H9 (cell line): Measurements from ENCODE around the gene ADGRF1. TPM values are rescaled to one million over a fixed set of nuclear protein-coding genes. Genes with fewer than 3 reads are reported as not detected.

Source experiments
- DNase-seq: peaks from one replicate; pipeline ENCODE4 v3.0.0-alpha.2; 2017
- H2AFZ ChIP-seq: one replicate; pipeline ENCODE4 v1.6.1; 2013; ENCODE audit warnings: mild to moderate bottlenecking, low read length, control low read depth, moderate library complexity
- H2AK5ac ChIP-seq: 2 replicates; pipeline ENCODE4 v1.6.1; 2013; ENCODE audit warnings: low read length, control low read depth, mixed read lengths; ENCODE audit not compliant: insufficient read length
- H2BK120ac ChIP-seq: one replicate; pipeline ENCODE4 v1.6.1; 2013; ENCODE audit warnings: low read depth, mild to moderate bottlenecking, low read length, control low read depth, inconsistent platforms; ENCODE audit not compliant: poor library complexity, severe bottlenecking
- H2BK12ac ChIP-seq: 2 replicates; pipeline ENCODE4 v1.6.1; 2013; ENCODE audit warnings: low read length, control low read depth, mixed read lengths, low read depth; ENCODE audit not compliant: insufficient read length
- H2BK15ac ChIP-seq: 2 replicates; pipeline ENCODE4 v1.6.1; 2013; ENCODE audit warnings: low read depth, low read length, control low read depth
- H2BK20ac ChIP-seq: one replicate; pipeline ENCODE4 v1.6.1; 2013; ENCODE audit warnings: low read depth, mild to moderate bottlenecking, low read length, control low read depth, inconsistent platforms; ENCODE audit not compliant: poor library complexity, severe bottlenecking
- H2BK5ac ChIP-seq: 2 replicates; pipeline ENCODE4 v1.6.1; 2013; ENCODE audit warnings: low read length, control low read depth, mixed read lengths; ENCODE audit not compliant: insufficient read length
- H3K14ac ChIP-seq: 2 replicates; pipeline ENCODE4 v1.6.1; 2013; ENCODE audit warnings: low read length, control low read depth; ENCODE audit not compliant: insufficient read depth
- H3K18ac ChIP-seq: 2 replicates; pipeline ENCODE4 v1.6.1; 2013; ENCODE audit warnings: low read depth, mild to moderate bottlenecking, mixed read lengths, low read length, control low read depth; ENCODE audit not compliant: insufficient read length
- H3K23ac ChIP-seq: 2 replicates; pipeline ENCODE4 v1.6.1; 2013; ENCODE audit warnings: low read length, control low read depth, mixed read lengths, low read depth; ENCODE audit not compliant: insufficient read length
- H3K23me2 ChIP-seq: 2 replicates; pipeline ENCODE4 v1.6.1; 2013; ENCODE audit warnings: low read depth, mild to moderate bottlenecking, mixed read lengths, low read length, control low read depth; ENCODE audit not compliant: insufficient read length, poor library complexity, severe bottlenecking
- H3K27ac ChIP-seq: 2 replicates; pipeline ENCODE4 v1.5.1; 2013; ENCODE audit warnings: low read length, control low read depth, mixed read lengths, low read depth; ENCODE audit not compliant: insufficient read length
- H3K27me3 ChIP-seq: 2 replicates; pipeline ENCODE4 v1.6.1; 2013; ENCODE audit warnings: low read length, control low read depth, inconsistent platforms; ENCODE audit not compliant: insufficient read depth
- H3K4ac ChIP-seq: 2 replicates; pipeline ENCODE4 v1.6.1; 2013; ENCODE audit warnings: low read depth, mild to moderate bottlenecking, control low read depth, inconsistent platforms, low read length, moderate library complexity
- H3K4me1 ChIP-seq: 2 replicates; pipeline ENCODE4 v1.6.1; 2013; ENCODE audit warnings: low read length, control low read depth, inconsistent platforms; ENCODE audit not compliant: insufficient read depth
- H3K4me2 ChIP-seq: 2 replicates; pipeline ENCODE4 v1.6.1; 2013; ENCODE audit warnings: low read length, control low read depth, mixed read lengths; ENCODE audit not compliant: insufficient read length, insufficient read depth
- H3K56ac ChIP-seq: 2 replicates; pipeline ENCODE4 v1.6.1; 2013; ENCODE audit warnings: low read depth, mild to moderate bottlenecking, mixed read lengths, low read length, control low read depth; ENCODE audit not compliant: insufficient read length
- H3K79me1 ChIP-seq: 2 replicates; pipeline ENCODE4 v1.6.1; 2013; ENCODE audit warnings: low read depth, mild to moderate bottlenecking, moderate library complexity, low read length, control low read depth, inconsistent platforms; ENCODE audit not compliant: insufficient read depth, poor library complexity, severe bottlenecking
- H3K79me2 ChIP-seq: 2 replicates; pipeline ENCODE4 v1.6.1; 2013; ENCODE audit warnings: low read length, control low read depth, inconsistent platforms; ENCODE audit not compliant: insufficient read depth
- H3K9ac ChIP-seq: 2 replicates; pipeline ENCODE4 v1.6.1; 2013; ENCODE audit warnings: low read length, control low read depth, mixed read lengths; ENCODE audit not compliant: insufficient read length; ENCODE audit errors: extremely low read depth
- H3K9me3 ChIP-seq: one replicate; pipeline ENCODE4 v1.6.1; 2013; ENCODE audit warnings: low read depth, low read length, inconsistent platforms; ENCODE audit not compliant: control insufficient read depth
- H3T11ph ChIP-seq: one replicate; pipeline ENCODE4 v1.6.1; 2013; ENCODE audit warnings: mild to moderate bottlenecking, low read length, control low read depth, inconsistent platforms
- H4K20me1 ChIP-seq: one replicate; pipeline ENCODE4 v1.6.1; 2013; ENCODE audit not compliant: control insufficient read depth, insufficient read length, insufficient read depth
- H4K5ac ChIP-seq: 2 replicates; pipeline ENCODE4 v1.6.1; 2013; ENCODE audit warnings: low read depth, mild to moderate bottlenecking, mixed read lengths, low read length, control low read depth; ENCODE audit not compliant: insufficient read length
- H4K8ac ChIP-seq: replicated peaks from 2 replicates; pipeline ENCODE4 v1.6.1; 2013; ENCODE audit warnings: low read length, control low read depth, mixed read lengths, low read depth; ENCODE audit not compliant: insufficient read length
- H4K91ac ChIP-seq: 2 replicates; pipeline ENCODE4 v1.6.1; 2013; ENCODE audit warnings: low read depth, mild to moderate bottlenecking, moderate library complexity, mixed read lengths, low read length, control low read depth; ENCODE audit not compliant: insufficient read length
- H3K27ac Mint-ChIP-seq, 3 experiments: 2 replicates in 2 of 3; 3 replicates in 1 of 3; pipeline ENCODE4 v1.8.0; 2020 to 2021; ENCODE audit warnings: mixed read lengths in 3 of 3, mild to moderate bottlenecking in 1 of 3, moderate library complexity in 1 of 3
- H3K27me3 Mint-ChIP-seq: 2 replicates; pipeline ENCODE4 v1.8.0; 2021; ENCODE audit warnings: low read depth, mild to moderate bottlenecking, moderate library complexity, mixed read lengths
- H3K36me3 Mint-ChIP-seq, 3 experiments: 2 replicates in 2 of 3; 3 replicates in 1 of 3; pipeline ENCODE4 v1.8.0; 2020 to 2021; ENCODE audit warnings: low read depth in 3 of 3, mixed read lengths in 3 of 3; ENCODE audit not compliant: insufficient read depth in 1 of 3
- H3K4me1 Mint-ChIP-seq, 2 experiments: 2 replicates each; pipeline ENCODE4 v1.8.0; 2020; ENCODE audit warnings: mixed read lengths in 2 of 2
- H3K4me3 Mint-ChIP-seq, 2 experiments: 2 replicates in 1 of 2; 3 replicates in 1 of 2; pipeline ENCODE4 v1.8.0; 2020 to 2021; ENCODE audit warnings: mild to moderate bottlenecking in 2 of 2, mixed read lengths in 2 of 2, moderate library complexity in 1 of 2
- H3K9me3 Mint-ChIP-seq, 2 experiments: 2 replicates in 1 of 2; 3 replicates in 1 of 2; pipeline ENCODE4 v1.8.0; 2020; ENCODE audit warnings: mild to moderate bottlenecking in 2 of 2, mixed read lengths in 2 of 2, moderate library complexity in 1 of 2
- CTCF ChIP-seq: fragments of 200-600 bp; sonication (generic); conservative IDR thresholded peaks from 3 replicates; pipeline ENCODE4 v1.8.0; 2021; ENCODE audit warnings: antibody characterized with exemption, mild to moderate bottlenecking
- WGBS: extraction: QIAGEN DNeasy Blood & Tissue Kit; methylation state at CpG from one replicate; pipeline ENCODE4 v1.1.7; 2013; ENCODE audit warnings: missing lambda C conversion rate, low lambda C conversion rate, mixed read lengths; ENCODE audit not compliant: insufficient read length; ENCODE audit errors: extremely low coverage; 5-methylcytosine and 5-hydroxymethylcytosine counted together
- total RNA-seq: library from RNA; stranded (reverse); gene quantifications from 2 replicates; pipeline ENCODE4 v1.2.1, GENCODE V29; 2021

Gene ADGRF1
- total RNA-seq, 1 experiment from 2014 or later: not detected

- Mint-ChIP-seq H3K4me3 (no peak overlapping the region), H3K9me3 (no peaks in the 10 kb centered on the region), H3K36me3 (no peaks in the 10 kb centered on the region), H3K4me1 (peaks cover 3 to 9% of the 10 kb centered on the region in 2 experiments; a peak in 3 of 4 replicates), H3K27ac (no peak overlapping the region), H3K27me3 (no peaks in the 10 kb centered on the region)
- Histone ChIP-seq H3K14ac (no peak overlapping the region), H3K4me2 (no peak overlapping the region), H3T11ph (no peak overlapping the region), H3K4me1 (no peaks in the 10 kb centered on the region; the same call in 1 of the 2 replicates), H3K23me2 (no peaks in the 10 kb centered on the region), H4K8ac (no peak overlapping the region), H3K27ac (no peak overlapping the region), H3K79me1 (no peaks in the 10 kb centered on the region), H3K56ac (no peak overlapping the region), H2BK20ac (no peak overlapping the region), H2AFZ (no peak overlapping the region), H2BK12ac (no peak overlapping the region), H2BK15ac (no peak overlapping the region), H2BK120ac (no peak overlapping the region), H2AK5ac (no peak overlapping the region), H2BK5ac (no peak overlapping the region), H3K23ac (no peak overlapping the region), H3K4ac (no peak overlapping the region), H3K27me3 (no peaks in the 10 kb centered on the region), H4K5ac (no peak overlapping the region), H3K9me3 (no peaks in the 10 kb centered on the region), H3K79me2 (no peaks in the 10 kb centered on the region), H4K20me1 (no peaks in the 10 kb centered on the region), H3K18ac (no peak overlapping the region), H3K9ac (no peak overlapping the region), H4K91ac (no peak overlapping the region)
- no peak for TF ChIP-seq CTCF
- WGBS: no CpG with 5 or more reads among the region's 9 CpGs
- no peak for DNase-seq
Measured at GRCh38 chr6:47076422-47077344, 34.6 kb upstream of the ADGRF1 start.
